ENCODE data around the gene CYFIP1. TPM values are rescaled to one million over a fixed set of nuclear protein-coding genes. Genes with fewer than 3 reads are reported as not detected.

Gene CYFIP1
- total and polyA plus RNA-seq, 10 of the 15 experiments (the other 5 are each of a cell fraction or from before 2014, with no cell fraction given) = 3.5 to 46.2 (median 28.3) TPM

DNA sequence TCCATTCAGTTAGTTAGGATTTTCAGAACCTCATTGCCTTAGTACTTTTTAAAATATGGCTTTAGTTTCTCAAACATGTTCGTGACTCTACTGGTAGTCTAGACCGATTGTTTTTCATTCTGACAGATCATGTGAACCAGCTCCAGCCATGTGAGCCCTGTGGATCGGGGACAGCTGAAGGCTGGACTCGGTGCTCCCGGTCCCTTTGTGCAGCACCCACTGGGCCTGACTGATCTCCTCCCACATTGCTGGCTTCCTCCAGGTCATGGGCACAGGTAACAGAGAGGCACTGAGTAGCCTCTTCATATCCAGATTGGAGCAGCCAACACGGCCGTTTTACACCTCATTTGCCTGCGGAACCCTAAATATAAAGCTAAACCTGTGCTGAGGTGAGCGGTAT is 111.2 kb downstream of the CYFIP1 start:
- Histone ChIP-seq H3K27ac (ENCODE audit: control insufficient read depth, insufficient read depth) (no peak overlapping the region), H3K4me3 (no peak overlapping the region), H3K36me3 (ENCODE audit: control insufficient read depth in 2 of 2, insufficient read depth in 2 of 2, low read length in 1 of 2) (peaks cover 17 to 57% of the 10 kb centered on the region in 2 experiments), H3K9me3 (replicated peaks; ENCODE audit: control insufficient read depth, insufficient read depth, low read length) (no peaks in the 10 kb centered on the region), H2AFZ (ENCODE audit: control insufficient read depth, low read depth, low read length) (no peak overlapping the region), H3K27me3 (replicated peaks in 1 of 2; ENCODE audit: control insufficient read depth in 2 of 2, insufficient read depth in 2 of 2, low read length in 1 of 2) (no peaks in the 10 kb centered on the region), H4K20me1 (ENCODE audit: control insufficient read depth, insufficient read depth) (no peaks in the 10 kb centered on the region; the same call in 1 of the 2 replicates), H3K9ac (ENCODE audit: control insufficient read depth, insufficient read depth, low read length) (no peak overlapping the region), H3K4me2 (ENCODE audit: control insufficient read depth, insufficient read depth) (no peak overlapping the region), H3K79me2 (ENCODE audit: control insufficient read depth, insufficient read depth, low read length) (no peaks in the 10 kb centered on the region), H3K4me1 (ENCODE audit: control insufficient read depth, insufficient read depth, low read length) (no peaks in the 10 kb centered on the region)
- FAIRE-seq = no peak
- CTCF ChIA-PET = interaction anchor here (0.6 kb wide), 1 partner anchor 11 kb away, joined by 7 read pairs; no protein-coding TSS in a partner anchor
- POLR2A ChIA-PET = interaction anchor here (1.0 kb wide), 1 partner anchor 29 kb away, joined by 5 read pairs; no protein-coding TSS in a partner anchor
- WGBS (ENCODE audit: insufficient coverage, insufficient replicate concordance, low lambda C conversion rate, missing lambda C conversion rate) = 97% methylated on average over 9 of the region's 9 CpGs
- no peak for ATAC-seq
- peak; percentile 74 for TF ChIP-seq POLR2A (IDR thresholded peaks at IDR 0.05; ENCODE audit: low read depth, low read length)
- no peak for TF ChIP-seq HDAC2 (IDR thresholded peaks at IDR 0.05)
- peak; percentile 18; the same call in 1 of the 2 replicates for TF ChIP-seq PML (IDR thresholded peaks at IDR 0.05; ENCODE audit: low read length)
- no peak for TF ChIP-seq KLF5 (IDR thresholded peaks at IDR 0.05; ENCODE audit: partially characterized antibody)
- RAD21 ChIA-PET (ENCODE audit: unreplicated experiment) = no interaction called here
- DNase-seq (ENCODE audit: low read depth, low spot score) = no peak
- in situ Hi-C loops (cut with MboI) (no loop called here), intact Hi-C loops (cut with micrococcal nuclease; ENCODE audit: unreplicated experiment) (no loop called here)
- BruUV-seq (replicated peaks) = no TSS peak
- SMC1A ChIA-PET (ENCODE audit: uncharacterized antibody, unreplicated experiment) = interaction anchor here (1.1 kb wide), 1 partner anchor 8 kb away, joined by 3 read pairs; no protein-coding TSS in a partner anchor

DNA sequence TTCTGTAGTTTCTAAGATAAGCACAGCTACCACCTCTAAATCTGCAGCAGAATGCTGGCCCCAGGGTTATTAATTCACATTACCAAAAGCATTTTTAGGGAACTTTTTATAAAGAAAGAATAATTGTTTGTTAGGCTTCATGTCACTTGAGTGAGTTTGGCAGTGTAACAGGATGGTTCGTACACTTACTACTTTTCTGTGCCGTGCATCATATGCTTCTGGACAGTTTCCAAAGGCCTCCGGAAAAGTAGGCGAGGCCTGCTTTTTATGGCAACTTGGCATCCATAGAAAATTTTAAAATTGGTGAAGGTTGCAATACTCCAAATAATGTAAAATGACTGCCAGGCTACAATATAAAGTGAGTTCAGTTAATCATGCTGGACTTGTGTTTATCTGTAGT is 111.7 kb downstream of the CYFIP1 start:
- WGBS (ENCODE audit: insufficient coverage, insufficient replicate concordance, low lambda C conversion rate, missing lambda C conversion rate) = 82% methylated on average over 4 of the region's 4 CpGs
- DNase-seq (ENCODE audit: low read depth, low spot score) (no peak), FAIRE-seq (no peak), ATAC-seq (no peak)
- Histone ChIP-seq H2AFZ (ENCODE audit: control insufficient read depth, low read depth, low read length) (no peak overlapping the region), H3K4me2 (ENCODE audit: control insufficient read depth, insufficient read depth) (no peak overlapping the region), H3K9ac (ENCODE audit: control insufficient read depth, insufficient read depth, low read length) (no peak overlapping the region), H3K79me2 (ENCODE audit: control insufficient read depth, insufficient read depth, low read length) (no peaks in the 10 kb centered on the region; the same call in 1 of the 2 replicates), H4K20me1 (ENCODE audit: control insufficient read depth, insufficient read depth) (no peaks in the 10 kb centered on the region; the same call in 1 of the 2 replicates), H3K36me3 (ENCODE audit: control insufficient read depth in 2 of 2, insufficient read depth in 2 of 2, low read length in 1 of 2) (peaks cover 17 to 61% of the 10 kb centered on the region in 2 experiments), H3K4me1 (ENCODE audit: control insufficient read depth, insufficient read depth, low read length) (no peaks in the 10 kb centered on the region), H3K4me3 (no peak overlapping the region), H3K9me3 (replicated peaks; ENCODE audit: control insufficient read depth, insufficient read depth, low read length) (no peaks in the 10 kb centered on the region), H3K27me3 (replicated peaks in 1 of 2; ENCODE audit: control insufficient read depth in 2 of 2, insufficient read depth in 2 of 2, low read length in 1 of 2) (no peaks in the 10 kb centered on the region), H3K27ac (ENCODE audit: control insufficient read depth, insufficient read depth) (no peak overlapping the region)
- ChIA-PET SMC1A (ENCODE audit: uncharacterized antibody, unreplicated experiment) (interaction anchor here (1.1 to 1.5 kb wide), 2 partner anchors 8 to 16 kb away, joined by 3 to 4 read pairs; no protein-coding TSS in a partner anchor), CTCF (interaction anchor here (0.6 kb wide), 1 partner anchor 11 kb away, joined by 7 read pairs; no protein-coding TSS in a partner anchor), RAD21 (ENCODE audit: unreplicated experiment) (interaction anchor here (1.1 kb wide), 1 partner anchor 72 kb away, joined by 3 read pairs; no protein-coding TSS in a partner anchor), POLR2A (no interaction called here)
- intact Hi-C loops (cut with micrococcal nuclease; ENCODE audit: unreplicated experiment) (no loop called here), in situ Hi-C loops (cut with MboI) (no loop called here)
- no peak for TF ChIP-seq IRF4 (IDR thresholded peaks at IDR 0.05; ENCODE audit: low read depth, low read length)
- no peak for TF ChIP-seq BACH1 (IDR thresholded peaks at IDR 0.05; ENCODE audit: borderline replicate concordance)
- no TSS peak for BruUV-seq (replicated peaks)

Data from GM12878 (cell line).